HG03095 (cell line): Measurements from ENCODE around the gene SCAP.
A peak's percentile ranks its signal among the peaks of the same experiment; 100 is the strongest.
"Not testable (repeated sequence)": the region's sequence is repeated elsewhere in the genome, so short reads cannot be mapped to it uniquely, and the experiment has no call there.

Experiments
- ATAC-seq: cut with Tn5 transposase; IDR thresholded peaks from one replicate; pipeline ENCODE4 v1.9.1; 2021; ENCODE audit warnings: moderate library complexity; ENCODE audit not compliant: unreplicated experiment

SCAP gene

DNA sequence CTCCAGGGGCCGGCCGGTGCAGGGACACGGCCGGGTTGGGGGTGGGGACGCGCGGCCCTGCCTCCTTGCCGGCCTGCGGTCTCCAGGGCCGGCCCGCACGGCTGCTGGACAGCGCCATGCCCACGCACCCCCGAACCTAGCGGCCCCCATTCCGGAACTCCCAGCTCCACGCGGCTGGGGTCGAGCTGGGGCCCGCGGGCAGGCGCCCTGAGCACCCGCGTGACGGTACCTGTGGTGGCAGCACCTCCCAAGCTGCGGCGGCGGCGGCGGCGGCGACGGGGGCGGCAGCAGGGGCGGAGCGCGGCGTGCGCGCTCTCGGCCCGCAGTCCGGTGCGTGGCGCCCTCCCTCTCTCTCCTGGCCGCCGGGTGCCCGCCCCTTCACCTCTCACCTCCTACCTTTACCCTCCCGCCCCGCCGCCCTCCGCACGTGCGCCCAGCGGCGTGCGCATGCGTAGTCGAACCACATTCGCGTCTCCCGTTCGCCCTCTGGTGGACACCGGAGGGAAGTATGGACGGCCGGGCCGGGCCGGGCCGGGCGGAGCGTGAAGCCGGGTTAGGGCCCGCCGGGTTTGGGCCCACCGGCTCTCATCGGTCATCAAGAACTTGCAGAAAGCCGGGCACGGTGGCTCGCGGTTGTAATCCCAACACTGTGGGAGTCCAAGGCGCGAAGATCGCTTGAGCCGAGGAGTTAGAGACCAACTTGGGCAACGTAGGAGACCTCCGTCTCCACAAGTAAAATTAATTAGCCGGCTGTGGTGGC, at the start of gene SCAP:
Gene SCAP (minus strand): TSS at position 372 of the 760 bp plus-strand sequence. CDS start 32,948 bp downstream, outside the sequence.
- peak; percentile 89 for ATAC-seq

GRCh38 chr3:47523310-47524073, 47.8 kb upstream of the SCAP start:
- ATAC-seq: no peak

GRCh38 chr3:47522082-47522987, 46.6 kb upstream of the SCAP start:
- ATAC-seq: peak; percentile 68

DNA sequence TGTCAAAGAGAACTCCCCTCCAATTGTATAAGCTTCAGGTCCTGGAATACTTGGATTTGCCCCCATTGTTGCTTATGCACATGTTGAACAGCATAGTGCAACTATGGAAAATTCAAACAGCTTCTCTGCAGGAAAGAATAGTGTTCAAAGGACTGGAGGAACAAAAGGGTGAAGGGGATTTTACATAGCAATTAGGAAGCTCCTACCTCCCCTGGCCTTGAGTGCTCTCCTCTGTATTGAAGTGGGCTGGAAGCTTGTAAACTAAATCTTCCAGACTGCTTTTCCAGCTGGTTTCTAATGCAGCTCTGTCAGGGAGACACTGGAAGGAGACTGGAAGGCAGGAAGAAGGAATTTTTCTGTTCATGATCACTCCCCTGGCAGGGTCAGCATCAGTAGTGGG, 45.0 kb upstream of the SCAP start:
- no peak for ATAC-seq

GRCh38 chr3:47517937-47518336, 42.2 kb upstream of the SCAP start:
- ATAC-seq: no peak

DNA sequence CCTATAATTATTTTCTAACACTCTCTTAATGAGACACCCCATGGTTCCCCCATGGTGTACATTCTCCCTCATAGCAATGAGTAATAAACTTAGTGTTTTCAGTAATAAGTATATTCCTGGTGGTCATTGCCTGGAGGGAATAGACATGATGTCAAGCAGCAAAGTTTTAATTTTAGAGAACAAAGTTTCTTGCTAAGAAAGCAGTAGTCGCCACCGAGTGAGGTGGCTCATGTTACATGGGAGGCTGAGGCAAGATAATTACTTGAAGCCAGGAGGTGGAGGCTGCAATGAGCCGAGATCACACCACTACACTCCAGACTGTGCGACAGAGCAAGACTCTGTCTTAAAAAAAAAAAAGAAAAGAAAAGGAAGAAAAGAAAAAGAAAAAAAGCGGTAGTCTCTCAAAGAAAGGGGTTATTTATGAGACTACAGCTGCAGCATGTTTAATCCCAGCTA, 40.2 kb upstream of the SCAP start:
- no peak for ATAC-seq

DNA sequence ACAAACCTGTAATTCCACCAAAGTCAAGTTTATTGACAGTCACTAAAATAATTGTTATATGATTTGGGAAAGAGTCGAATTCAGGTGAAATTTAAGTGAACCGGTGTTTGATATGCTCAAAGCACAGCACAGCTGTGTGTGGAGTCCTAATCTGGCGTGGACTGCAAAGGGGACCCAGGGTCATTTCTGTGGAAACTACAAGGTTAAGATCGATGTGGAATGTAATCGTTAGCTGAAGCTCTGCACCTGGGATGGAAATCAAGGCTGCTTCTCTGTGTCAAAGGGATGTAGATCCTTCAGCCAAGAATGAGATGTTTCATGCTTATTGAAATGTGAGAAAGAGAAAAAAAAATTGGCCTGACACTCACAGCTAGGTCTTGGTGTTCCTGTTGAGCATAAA, 39.4 kb upstream of the SCAP start:
- ATAC-seq: no peak

DNA sequence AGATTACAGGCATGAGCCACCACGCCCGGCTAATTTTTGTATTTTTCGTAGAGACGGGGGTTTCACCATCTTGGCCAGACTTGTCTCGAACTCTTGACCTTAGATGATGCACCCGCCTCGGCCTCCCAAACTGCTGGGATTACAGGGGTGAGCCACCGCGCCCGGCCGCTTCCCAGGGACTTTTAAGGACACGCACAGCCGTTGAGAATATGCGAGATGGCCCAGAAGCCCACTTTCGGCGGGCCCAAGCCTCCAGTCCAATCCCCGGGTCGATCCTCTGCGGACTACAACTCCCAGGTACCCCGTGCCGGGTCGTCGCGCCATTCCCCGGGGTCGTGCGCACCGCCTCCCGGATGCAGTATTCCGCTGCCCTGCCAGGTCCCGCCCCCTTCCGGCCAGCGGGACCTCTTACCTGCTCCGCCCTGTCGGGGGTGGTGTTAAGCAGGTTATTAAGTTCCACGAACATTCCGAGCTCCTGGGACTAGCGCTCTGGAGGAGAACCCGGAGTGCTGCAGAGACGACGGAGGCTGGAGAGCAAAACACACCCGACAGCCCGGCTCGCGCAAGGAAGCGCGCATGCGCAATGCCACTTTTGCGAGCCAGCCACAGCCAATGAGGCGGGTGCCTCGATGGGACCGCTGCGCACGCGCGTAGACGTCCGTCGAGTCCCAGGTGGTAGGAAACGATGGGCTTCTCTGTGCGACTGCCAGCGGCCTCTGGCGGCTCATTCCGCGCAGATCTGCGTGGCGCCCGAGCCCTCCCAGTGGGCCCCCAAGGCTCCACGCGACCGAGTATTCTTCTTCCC, 37.6 kb upstream of the SCAP start, which contains the start of gene ELP6:
Gene ELP6 (minus strand): TSS at position 588 of the 805 bp plus-strand sequence. CDS start 122 bp downstream, at position 466.
- ATAC-seq: peak; percentile 90

- no peak for ATAC-seq
Observed at GRCh38 chr3:47512416-47513124, 36.8 kb upstream of the SCAP start.

- ATAC-seq: not testable (repeated sequence)
Observed at GRCh38 chr3:47505267-47505666, 29.5 kb upstream of the SCAP start.

GRCh38 chr3:47504113-47504512, 28.4 kb upstream of the SCAP start:
- ATAC-seq: no peak

DNA sequence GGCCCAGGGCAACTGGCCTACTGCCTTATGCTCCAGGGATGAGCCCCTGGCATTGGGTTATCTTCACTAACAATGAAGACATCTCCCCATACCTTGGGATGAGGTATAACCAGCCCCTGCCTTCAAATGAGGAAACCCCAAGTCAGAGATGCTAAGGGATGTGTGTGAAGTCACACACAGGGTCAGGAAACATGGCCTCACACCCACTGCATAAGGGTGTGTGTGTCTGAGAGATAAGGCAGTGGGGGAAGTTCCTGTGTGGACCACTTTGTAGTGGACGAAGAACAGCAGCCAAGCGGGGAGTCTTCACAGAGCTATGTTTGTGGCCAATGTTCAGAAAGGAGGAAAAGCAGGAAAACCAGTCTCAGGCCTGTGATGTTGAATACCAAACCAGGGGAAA, 27.3 kb upstream of the SCAP start:
- ATAC-seq: no peak

GRCh38 chr3:47496892-47497291, 21.2 kb upstream of the SCAP start:
- ATAC-seq: no peak

- ATAC-seq: no peak
Observed at GRCh38 chr3:47495886-47496285, 20.1 kb upstream of the SCAP start.

GRCh38 chr3:47495111-47495510, 19.4 kb upstream of the SCAP start:
- ATAC-seq: no peak

DNA sequence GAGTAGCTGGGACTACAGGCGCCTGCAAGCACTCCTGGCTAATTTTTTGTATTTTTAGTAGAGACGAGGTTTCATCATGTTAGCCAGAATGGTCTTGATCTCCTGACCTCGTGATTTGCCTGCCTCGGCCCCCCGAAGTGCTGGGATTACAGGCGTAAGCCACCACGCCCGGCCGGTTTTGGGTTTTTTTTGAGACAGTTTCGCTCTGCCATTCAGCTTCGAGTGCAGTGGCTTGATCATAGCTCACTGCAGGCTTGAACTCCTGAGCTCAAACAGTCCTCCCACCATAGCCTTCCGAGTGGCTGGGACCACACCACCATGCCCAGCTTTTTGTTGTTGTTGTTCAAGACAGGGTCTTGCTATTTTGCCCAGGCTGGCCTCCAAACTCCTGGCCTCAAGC, 16.0 kb upstream of the SCAP start:
- no peak for ATAC-seq

GRCh38 chr3:47491186-47491585, 15.4 kb upstream of the SCAP start:
- no peak for ATAC-seq

DNA sequence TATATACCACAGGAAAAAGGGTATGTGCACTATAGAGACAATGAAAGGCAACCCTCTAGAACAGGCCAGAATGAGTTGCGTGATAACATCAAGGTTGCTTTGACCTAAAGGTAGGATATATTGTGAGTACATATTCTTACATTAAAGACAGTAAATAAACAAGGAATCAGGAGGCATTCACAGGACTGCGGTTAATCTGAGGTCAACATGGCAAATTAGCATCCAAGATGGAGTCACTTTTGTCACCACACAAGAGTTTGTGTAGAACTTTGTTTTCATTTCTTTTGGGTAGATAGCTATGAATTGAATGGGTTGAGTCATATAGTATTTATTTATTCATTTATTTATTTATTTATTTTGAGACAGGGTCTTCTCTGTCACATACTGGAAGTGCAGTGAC, 11.5 kb upstream of the SCAP start:
- no peak for ATAC-seq

DNA sequence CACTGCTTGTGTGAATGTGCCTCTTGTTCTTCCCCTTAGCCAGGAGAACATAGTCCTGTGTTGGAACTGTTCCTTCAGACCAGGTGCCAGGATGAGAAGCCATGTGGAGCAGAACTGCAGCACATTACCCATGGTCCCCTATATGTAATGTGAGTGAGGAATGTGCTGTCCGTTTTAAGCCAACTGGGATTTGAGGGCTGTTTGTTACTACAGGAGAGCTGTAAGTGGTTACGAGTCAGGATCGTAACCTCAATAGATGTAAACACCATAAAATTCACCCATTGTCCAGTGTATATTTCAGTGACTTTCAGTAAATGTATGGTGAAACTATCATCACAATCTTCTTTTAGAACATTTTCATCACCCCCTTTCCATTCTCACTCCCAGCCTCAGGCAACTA, 10.1 kb upstream of the SCAP start:
- ATAC-seq: no peak

GRCh38 chr3:47482366-47482765, 6.6 kb upstream of the SCAP start:
- no peak for ATAC-seq
